HL-60 (cell line): ENCODE data around the gene IGFBP6.

Experiments
- DNase-seq, 2 experiments: peaks; one replicate each; pipeline ENCODE4 v3.0.0-alpha.2; 2010 to 2020; ENCODE audit warnings: low read depth in 1 of 2, low spot score in 1 of 2
- H3K27ac ChIP-seq: fragments of 250-450 bp; sonication (Bioruptor Pico); replicated peaks from 2 replicates; pipeline ENCODE4 v1.5.1; 2020; ENCODE audit warnings: mild to moderate bottlenecking, moderate library complexity
- H3K27me3 ChIP-seq: fragments of 250-450 bp; sonication (Bioruptor Pico); 2 replicates; pipeline ENCODE4 v1.5.1; 2021; ENCODE audit warnings: mild to moderate bottlenecking, moderate library complexity; ENCODE audit not compliant: insufficient read depth, poor library complexity, severe bottlenecking
- H3K4me3 ChIP-seq: replicated peaks from 2 replicates; pipeline ENCODE4 v1.5.1; 2011; ENCODE audit warnings: mild to moderate bottlenecking, control low read depth, low read length; ENCODE audit not compliant: insufficient read depth
- CTCF ChIP-seq: IDR thresholded peaks from one replicate; pipeline ENCODE4 v1.5.1; 2011; ENCODE audit warnings: low read length, control low read depth, inconsistent platforms; ENCODE audit not compliant: insufficient read depth
- GABPA ChIP-seq: IDR thresholded peaks from 2 replicates; pipeline ENCODE4 v1.6.1; 2012; ENCODE audit warnings: low read depth
- POLR2AphosphoS5 ChIP-seq: IDR thresholded peaks from 2 replicates; pipeline ENCODE4 v1.6.1; 2012; ENCODE audit warnings: low read depth
- REST ChIP-seq: IDR thresholded peaks from 2 replicates; pipeline ENCODE4 v1.6.1; 2012; ENCODE audit warnings: low read depth; ENCODE audit not compliant: insufficient replicate concordance
- SPI1 ChIP-seq: IDR thresholded peaks from 2 replicates; pipeline ENCODE4 v1.6.1; 2012; ENCODE audit warnings: low read depth, mild to moderate bottlenecking, borderline replicate concordance

IGFBP6 gene

GRCh38 chr12:53086361-53086760, 11.1 kb upstream of the IGFBP6 start:
- no peak for TF ChIP-seq CTCF
- no peak for TF ChIP-seq POLR2AphosphoS5
- no peak for TF ChIP-seq REST
- TF ChIP-seq GABPA = no peak
- no peak for TF ChIP-seq SPI1
- no peak overlapping the region for H3K4me3 ChIP-seq
- H3K27me3 ChIP-seq = no peaks in the 10 kb centered on the region
- no peak for DNase-seq
- no peak overlapping the region for H3K27ac ChIP-seq

GRCh38 chr12:53090105-53090504, 7.4 kb upstream of the IGFBP6 start:
- no peak for DNase-seq
- TF ChIP-seq SPI1 = no peak
- no peak for TF ChIP-seq REST
- TF ChIP-seq CTCF = no peak
- TF ChIP-seq GABPA = no peak
- no peak for TF ChIP-seq POLR2AphosphoS5
- no peak overlapping the region for H3K4me3 ChIP-seq
- no peak overlapping the region for H3K27ac ChIP-seq
- no peaks in the 10 kb centered on the region for H3K27me3 ChIP-seq

- no peak overlapping the region for H3K27ac ChIP-seq
- TF ChIP-seq POLR2AphosphoS5 (no peak), SPI1 (no peak), REST (no peak), CTCF (no peak), GABPA (no peak)
These were observed 6.9 kb upstream of the IGFBP6 start for GRCh38 chr12:53090554-53090953.

More at GRCh38 chr12:53090554-53090953, 6.9 kb upstream of the IGFBP6 start:
- DNase-seq = no peak
- no peak overlapping the region for H3K4me3 ChIP-seq
- H3K27me3 ChIP-seq = no peaks in the 10 kb centered on the region
